ENCODE data around the gene ENTPD2. TPM values are rescaled to one million over a fixed set of nuclear protein-coding genes. Genes with fewer than 3 reads are reported as not detected.

Gene ENTPD2
- total and polyA plus RNA-seq, 9 of the 15 experiments (the other 6 are each of a cell fraction or from before 2014, with no cell fraction given), result 0.04 to 0.60 (median 0.14) TPM; not detected in 4

- no peak for TF ChIP-seq CGGBP1 (CRISPR knock-in tag; IDR thresholded peaks at IDR 0.05)
- no peak for TF ChIP-seq FOS (IDR thresholded peaks at IDR 0.05; ENCODE audit: extremely low read depth, insufficient read length)
Observed at GRCh38 chr9:137002646-137003041, 51.2 kb downstream of the ENTPD2 start (continued).

- BruUV-seq (replicated peaks), result no TSS peak
- Histone ChIP-seq H3K4me2 (ENCODE audit: insufficient read depth, low read length) (no peak overlapping the region), H3K4me1 (replicated peaks in 1 of 2; ENCODE audit: control insufficient read depth in 2 of 2, insufficient read depth in 2 of 2, low read length in 2 of 2) (peaks cover 8 to 34% of the 10 kb centered on the region in 2 experiments; a peak in 3 of 5 replicates), H3K9me1 (ENCODE audit: control insufficient read depth, insufficient read depth, low read length) (no peaks in the 10 kb centered on the region), H2AFZ (ENCODE audit: low read depth, low read length) (no peak overlapping the region), H3K36me3 (ENCODE audit: control insufficient read depth, insufficient read depth, low read length) (no peaks in the 10 kb centered on the region), H3K9ac (ENCODE audit: insufficient read depth in 1 of 2, low read depth in 2 of 2, low read length in 2 of 2) (peak overlapping the region in 1 of 2 experiments; percentile 72; a peak in 2 of 4 replicates), H3K4me3 (no peak overlapping the region), H3K27me3 (ENCODE audit: control insufficient read depth in 2 of 2, insufficient read depth in 2 of 2, low read length in 2 of 2) (no peaks in the 10 kb centered on the region), H4K20me1 (replicated peaks; ENCODE audit: control insufficient read depth, insufficient read depth, low read length) (no peaks in the 10 kb centered on the region), H3K79me2 (ENCODE audit: control insufficient read depth, insufficient read depth, low read length) (no peaks in the 10 kb centered on the region), H3K27ac (ENCODE audit: extremely low read depth, low read depth, low read length) (no peak overlapping the region), H3K9me3 (replicated peaks; ENCODE audit: control insufficient read depth, insufficient read depth, low read depth, low read length) (0 out of 2 replicates have a peak, but pooled peaks cover 1% of the 10 kb centered on the region)
- ChIA-PET CTCF (ENCODE audit: low intra/inter-chr PET ratio) (no interaction called here), POLR2A (interaction anchor here (0.6 to 1.3 kb wide), 3 partner anchors 10 to 240 kb away, joined by 3 to 5 read pairs (median 3); partner anchors contain the start of gene PAXX)
- in situ Hi-C loops (cut with MboI) (no loop called here), intact Hi-C loops (cut with micrococcal nuclease) (no loop called here)
- TF ChIP-seq SRSF1 (IDR thresholded peaks at IDR 0.05; ENCODE audit: low read depth, low read length) (no peak), ETS2 (tag; IDR thresholded peaks at IDR 0.05; ENCODE audit: borderline replicate concordance, poor library complexity, severe bottlenecking) (no peak), PRDM10 (IDR thresholded peaks at IDR 0.05; ENCODE audit: partially characterized antibody) (no peak)
- no peak for DNase-seq (ENCODE audit: extremely low read depth in 1 of 4, low spot score in 3 of 4)
- WGBS (ENCODE audit: insufficient coverage, low coverage, missing lambda C conversion rate), result 44% methylated on average over 18 of the region's 20 CpGs
- no peak for ATAC-seq
- no peak for FAIRE-seq
Observed at GRCh38 chr9:137001857-137002645, 51.8 kb downstream of the ENTPD2 start.

Measured in K562 (cell line).